Choroid plexus epithelial cell (primary cell): ENCODE measurements around the gene IKZF4.
"Not testable (repeated sequence)": the region's sequence is repeated elsewhere in the genome, so short reads cannot be mapped to it uniquely, and the experiment has no call there.

ENCODE experiments used
- DNase-seq: peaks from one replicate; pipeline ENCODE4 v3.0.0-alpha.2; 2010; ENCODE audit warnings: low read depth
- H3K4me3 ChIP-seq: 2 replicates; pipeline ENCODE4 v1.5.1; 2011; ENCODE audit warnings: low read depth, mild to moderate bottlenecking, control low read depth, low read length, moderate library complexity
- CTCF ChIP-seq: conservative IDR thresholded peaks from 2 replicates; pipeline ENCODE4 v1.5.1; 2011; ENCODE audit warnings: low read depth, mild to moderate bottlenecking, control low read depth, inconsistent platforms, low read length, moderate library complexity

Gene IKZF4

GRCh38 chr12:55978393-55978792 is 42.5 kb upstream of the IKZF4 start:
- no peak overlapping the region for H3K4me3 ChIP-seq
- no peak for DNase-seq
- no peak for TF ChIP-seq CTCF

GRCh38 chr12:55979069-55979468 is 41.8 kb upstream of the IKZF4 start:
- DNase-seq: no peak
- H3K4me3 ChIP-seq: no peak overlapping the region
- TF ChIP-seq CTCF: no peak

GRCh38 chr12:55981882-55982281 is 39.0 kb upstream of the IKZF4 start:
- not testable (repeated sequence) for H3K4me3 ChIP-seq
- peak; percentile 30 for DNase-seq

GRCh38 chr12:55982319-55982936 is 38.4 kb upstream of the IKZF4 start:
- DNase-seq: no peak
- TF ChIP-seq CTCF: no peak
- H3K4me3 ChIP-seq: no peak overlapping the region

- H3K4me3 ChIP-seq: no peak overlapping the region
- TF ChIP-seq CTCF: no peak
Measured at GRCh38 chr12:55983232-55983842, 37.5 kb upstream of the IKZF4 start.

GRCh38 chr12:55984861-55985260 is 36.0 kb upstream of the IKZF4 start:
- no peak for TF ChIP-seq CTCF
- DNase-seq: no peak
- H3K4me3 ChIP-seq: no peak overlapping the region

More at GRCh38 chr12:55983232-55983842, 37.5 kb upstream of the IKZF4 start:
- DNase-seq: no peak

GRCh38 chr12:55985341-55985740 is 35.5 kb upstream of the IKZF4 start:
- DNase-seq: no peak
- no peak for TF ChIP-seq CTCF
- no peak overlapping the region for H3K4me3 ChIP-seq

- DNase-seq, H3K4me3 ChIP-seq: not testable (repeated sequence)
Measured at GRCh38 chr12:55985976-55986375, 34.9 kb upstream of the IKZF4 start.
